HepG2 (cell line): Measurements from ENCODE around the gene TRAPPC5. TPM values are rescaled to one million over a fixed set of nuclear protein-coding genes. Genes with fewer than 3 reads are reported as not detected.

ENCODE experiments used
- ATF1 ChIP-seq: IDR thresholded peaks from 2 replicates; pipeline ENCODE4 v1.6.1; 2016; ENCODE audit warnings: mild to moderate bottlenecking, control low read depth
- ATF7 ChIP-seq, 2 experiments: fragments of 450-650 bp in 1 of 2; sonication (generic) in 1 of 2; formaldehyde crosslinking in 1 of 2; IDR thresholded peaks; 2 replicates each; pipeline versions ENCODE4 v1.4.0 to v1.6.1; 2016 to 2020; ENCODE audit warnings: antibody characterized with exemption in 1 of 2, mild to moderate bottlenecking in 1 of 2, missing genetic modification reagents in 1 of 2
- CEBPB ChIP-seq: IDR thresholded peaks from 2 replicates; pipeline ENCODE4 v1.6.1; 2011; ENCODE audit warnings: low read depth, low read length, improper control_type of control experiment, borderline replicate concordance
- HMG20B ChIP-seq: conservative IDR thresholded peaks from 2 replicates; pipeline ENCODE4 v1.6.1; 2016; ENCODE audit warnings: missing genetic modification reagents, missing compliant biosample characterization
- HNRNPK ChIP-seq: fragments of 200-400 bp; formaldehyde crosslinking; IDR thresholded peaks from 2 replicates; pipeline ENCODE4 v1.6.1; 2018; ENCODE audit warnings: low read length, low read depth, moderate library complexity, mild to moderate bottlenecking; ENCODE audit not compliant: poor library complexity, severe bottlenecking
- KDM4B ChIP-seq: sonication (generic); formaldehyde crosslinking; IDR thresholded peaks from 2 replicates; pipeline ENCODE4 v1.4.0; 2020; ENCODE audit warnings: missing genetic modification reagents
- KIAA2018 ChIP-seq: sonication (generic); formaldehyde crosslinking; IDR thresholded peaks from 2 replicates; pipeline ENCODE4 v1.5.0; 2020; ENCODE audit warnings: mild to moderate bottlenecking, missing genetic modification reagents, borderline replicate concordance
- NONO ChIP-seq, 2 experiments: fragments of 450-650 bp in 1 of 2; sonication (generic) in 1 of 2; formaldehyde crosslinking in 1 of 2; IDR thresholded peaks in 1 of 2; conservative IDR thresholded peaks in 1 of 2; 2 replicates each; pipeline versions ENCODE4 v1.6.1 to v1.8.0; 2017 to 2022; ENCODE audit warnings: mild to moderate bottlenecking in 1 of 2, missing genetic modification reagents in 1 of 2, moderate library complexity in 1 of 2
- RBM22 ChIP-seq: fragments of 200-400 bp; formaldehyde crosslinking; optimal IDR thresholded peaks from 2 replicates; pipeline ENCODE3; 2017; ENCODE audit warnings: mild to moderate bottlenecking, low read length, moderate library complexity
- TARDBP ChIP-seq: sonication (generic); formaldehyde crosslinking; IDR thresholded peaks from 2 replicates; pipeline ENCODE4 v1.8.0; 2022; ENCODE audit warnings: mild to moderate bottlenecking, missing genetic modification reagents
- TOE1 ChIP-seq: sonication (generic); formaldehyde crosslinking; IDR thresholded peaks from 2 replicates; pipeline ENCODE4 v1.4.0; 2020; ENCODE audit warnings: mild to moderate bottlenecking, missing genetic modification reagents
- YEATS4 ChIP-seq: sonication (generic); formaldehyde crosslinking; IDR thresholded peaks from 2 replicates; pipeline ENCODE4 v1.4.0; 2020; ENCODE audit warnings: missing genetic modification reagents, borderline replicate concordance
- ZGPAT ChIP-seq: IDR thresholded peaks from 2 replicates; pipeline ENCODE4 v1.6.1; 2016; ENCODE audit warnings: mild to moderate bottlenecking
- ZNF280B ChIP-seq: sonication (generic); formaldehyde crosslinking; IDR thresholded peaks from 2 replicates; pipeline ENCODE4 v1.5.0; 2020; ENCODE audit warnings: missing genetic modification reagents, mild to moderate bottlenecking, borderline replicate concordance
- ZNF552 ChIP-seq: sonication (generic); formaldehyde crosslinking; IDR thresholded peaks from 2 replicates; pipeline ENCODE4 v1.9.0; 2022; ENCODE audit warnings: missing genetic modification reagents, mild to moderate bottlenecking, borderline replicate concordance
- ZNF572 ChIP-seq: sonication (generic); formaldehyde crosslinking; IDR thresholded peaks from 2 replicates; pipeline ENCODE4 v1.5.1; 2020; ENCODE audit warnings: mild to moderate bottlenecking, missing genetic modification reagents
- ZNF724P ChIP-seq: sonication (generic); formaldehyde crosslinking; IDR thresholded peaks from 2 replicates; pipeline ENCODE4 v1.8.0; 2022; ENCODE audit warnings: missing genetic modification reagents, borderline replicate concordance
- polyA plus RNA-seq, 8 experiments: library from polyadenylated mRNA; depleted of rRNA in 3 of 8; stranded (reverse) in 7 of 8; unstranded in 1 of 8; fragments of >200 nt; fragmentation: Illumina TruSeq in 4 of 8; extraction: Trizol in 4 of 8; gene quantifications; 2 replicates each; pipeline versions ENCODE4 v1.2.1 to v1.2.3, GENCODE V29; 2011 to 2016; ENCODE audit warnings: low read depth in 4 of 8, missing spikeins in 1 of 8, mixed read lengths in 1 of 8; ENCODE audit not compliant: insufficient read depth in 1 of 8
- total RNA-seq, 5 experiments: library from RNA; depleted of rRNA; stranded (reverse); fragments of >200 nt; fragmentation: Illumina TruSeq; extraction: Trizol; gene quantifications; 2 replicates each; pipeline ENCODE4 v1.2.3, GENCODE V29; 2016; ENCODE audit warnings: low read depth in 1 of 5

TRAPPC5 gene
- total and polyA plus RNA-seq, 2 of the 13 experiments (the other 11 are each of a cell fraction or from before 2014, with no cell fraction given), result 38.5 to 78.7 TPM

DNA sequence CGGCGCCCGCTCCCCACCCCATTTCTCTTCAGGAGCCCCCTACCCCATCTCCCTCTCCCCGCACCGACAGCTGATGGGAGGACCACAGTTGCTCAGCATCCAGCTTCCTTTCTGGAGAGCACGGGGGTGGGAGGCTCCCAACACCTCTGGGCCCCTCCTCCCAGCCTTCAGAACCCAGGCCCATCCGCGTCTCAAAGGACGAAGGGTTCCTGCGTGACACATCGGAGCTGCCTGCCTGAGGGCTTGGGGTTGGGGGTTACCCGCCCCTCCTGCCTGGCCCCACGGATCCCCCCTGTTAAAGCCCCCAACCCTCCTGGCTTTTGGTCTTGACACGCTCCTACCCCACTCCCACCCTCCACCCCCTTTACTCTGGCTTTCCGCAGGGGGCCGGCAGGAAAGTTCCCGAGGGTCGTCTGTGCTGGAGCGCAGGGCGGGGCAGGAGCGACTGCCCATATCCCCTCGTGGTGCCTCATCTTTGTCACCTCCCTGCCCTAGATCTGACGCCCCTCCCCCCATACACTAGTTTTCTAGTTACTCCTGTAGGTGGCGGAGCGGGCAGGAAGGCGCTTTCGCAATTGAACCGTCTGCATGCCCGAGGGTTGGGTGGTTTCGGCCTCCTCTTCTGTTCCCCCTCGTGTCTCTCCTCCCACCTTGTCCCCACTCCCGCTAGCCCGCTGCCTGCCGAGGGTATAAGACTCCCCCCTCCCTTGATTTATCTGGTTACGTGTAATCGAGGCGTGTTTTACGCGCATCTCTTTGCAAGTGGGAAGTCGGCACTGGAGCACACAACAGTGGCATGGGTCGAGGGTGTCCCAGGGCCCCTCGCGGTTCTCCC, 924 bp downstream of the TRAPPC5 start (continued):
- TF ChIP-seq KIAA2018 (CRISPR knock-in tag), result no peak
- peak; percentile 6; the same call in 1 of the 2 replicates for TF ChIP-seq ZGPAT (CRISPR knock-in tag)
- TF ChIP-seq ZNF552, result peak; percentile 100
- no peak for TF ChIP-seq RBM22
- peak; percentile 14 for TF ChIP-seq HNRNPK
- no peak for TF ChIP-seq ATF1 (CRISPR knock-in tag)
- no peak for TF ChIP-seq NONO (IDR thresholded peaks at IDR 0.05)
- no peak for TF ChIP-seq NONO (CRISPR knock-in tag; conservative IDR thresholded peaks at IDR 0.05)
- TF ChIP-seq KDM4B (CRISPR knock-in tag), result no peak
- peak; percentile 94 for TF ChIP-seq CEBPB
- no peak for TF ChIP-seq TOE1 (CRISPR knock-in tag)
- TF ChIP-seq ZNF572 (CRISPR knock-in tag), result peak; percentile 59; the same call in 1 of the 2 replicates
- no peak for TF ChIP-seq HMG20B
- TF ChIP-seq ZNF280B (CRISPR knock-in tag), result 0 out of 2 replicates have a peak, but pooled peaks have one; percentile 32
- TF ChIP-seq TARDBP, result peak; percentile 63; the same call in 1 of the 2 replicates
- no peak for TF ChIP-seq YEATS4 (CRISPR knock-in tag)
- 0 out of 2 replicates have a peak, but pooled peaks have one; percentile 21 for TF ChIP-seq ZNF724P (CRISPR knock-in tag)
- TF ChIP-seq ATF7 (IDR thresholded peaks at IDR 0.05), result no peak
- TF ChIP-seq ATF7 (CRISPR knock-in tag; IDR thresholded peaks at IDR 0.05), result no peak
